AG04450 (cell line): ENCODE data around the gene ALDH3A2. TPM values are rescaled to one million over a fixed set of nuclear protein-coding genes. Genes with fewer than 3 reads are reported as not detected.

Experiments
- CTCF ChIA-PET: fragments of 300-600, 350-600 bp; formaldehyde crosslinking; extraction: SDS; loops from one replicate; lab custom pipeline; 2022; ENCODE audit warnings: antibody characterized with exemption, inconsistent platforms; lab: Charles Lee
- POLR2A ChIA-PET: fragments of 350-600 bp; formaldehyde crosslinking; extraction: SDS; loops from one replicate; lab custom pipeline; 2021; ENCODE audit warnings: antibody characterized with exemption, inconsistent platforms; lab: Yijun Ruan, JAX
- DNase-seq: peaks from one replicate; pipeline ENCODE4 v3.0.0-alpha.2; 2011; ENCODE audit warnings: low read depth, low spot score
- H3K27ac ChIP-seq: one replicate; pipeline ENCODE4 v1.5.1; 2012; ENCODE audit warnings: low read depth, low read length, control low read depth
- H3K27me3 ChIP-seq: one replicate; pipeline ENCODE4 v1.6.0; 2012; ENCODE audit warnings: low read length; ENCODE audit not compliant: control insufficient read depth, insufficient read depth
- H3K4me3 ChIP-seq: 2 replicates; pipeline ENCODE4 v1.5.1; 2011; ENCODE audit warnings: mild to moderate bottlenecking, low read depth, low read length, control low read depth
- H3K9me3 ChIP-seq: 2 replicates; pipeline ENCODE4 v1.5.1; 2012; ENCODE audit warnings: low read length; ENCODE audit not compliant: control insufficient read depth, insufficient read depth
- polyA plus RNA-seq: library from polyadenylated mRNA; depleted of rRNA; stranded (reverse); fragments of >200 nt; gene quantifications from 2 replicates; pipeline ENCODE4 v1.2.3, GENCODE V29; 2011; rRNA removed
- small RNA-seq: library from RNA; depleted of rRNA; stranded (forward); fragments of <200 nt; gene quantifications from one replicate; pipeline ENCODE3, GENCODE V24; 2012; ENCODE audit warnings: low read depth; ENCODE audit not compliant: insufficient read length
- TF ChIP-seq, protein P1 (sequence below): IDR thresholded peaks from 2 replicates; pipeline ENCODE4 v1.5.1; 2011; ENCODE audit warnings: low read depth, low read length, control low read depth, inconsistent platforms

The ALDH3A2 gene
- polyA plus RNA-seq, 1 experiment: 13.4 TPM

GRCh38 chr17:19723964-19724363 lies 75.4 kb downstream of the ALDH3A2 start:
- Histone ChIP-seq H3K4me3 (no peak overlapping the region), H3K27ac (no peak overlapping the region), H3K27me3 (peaks cover 10% of the 10 kb centered on the region), H3K9me3 (no peaks in the 10 kb centered on the region)
- no peak for DNase-seq
- TF ChIP-seq, protein P1, sequence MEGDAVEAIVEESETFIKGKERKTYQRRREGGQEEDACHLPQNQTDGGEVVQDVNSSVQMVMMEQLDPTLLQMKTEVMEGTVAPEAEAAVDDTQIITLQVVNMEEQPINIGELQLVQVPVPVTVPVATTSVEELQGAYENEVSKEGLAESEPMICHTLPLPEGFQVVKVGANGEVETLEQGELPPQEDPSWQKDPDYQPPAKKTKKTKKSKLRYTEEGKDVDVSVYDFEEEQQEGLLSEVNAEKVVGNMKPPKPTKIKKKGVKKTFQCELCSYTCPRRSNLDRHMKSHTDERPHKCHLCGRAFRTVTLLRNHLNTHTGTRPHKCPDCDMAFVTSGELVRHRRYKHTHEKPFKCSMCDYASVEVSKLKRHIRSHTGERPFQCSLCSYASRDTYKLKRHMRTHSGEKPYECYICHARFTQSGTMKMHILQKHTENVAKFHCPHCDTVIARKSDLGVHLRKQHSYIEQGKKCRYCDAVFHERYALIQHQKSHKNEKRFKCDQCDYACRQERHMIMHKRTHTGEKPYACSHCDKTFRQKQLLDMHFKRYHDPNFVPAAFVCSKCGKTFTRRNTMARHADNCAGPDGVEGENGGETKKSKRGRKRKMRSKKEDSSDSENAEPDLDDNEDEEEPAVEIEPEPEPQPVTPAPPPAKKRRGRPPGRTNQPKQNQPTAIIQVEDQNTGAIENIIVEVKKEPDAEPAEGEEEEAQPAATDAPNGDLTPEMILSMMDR: no peak
- CTCF ChIA-PET: no interaction called here
- POLR2A ChIA-PET: no interaction called here

DNA sequence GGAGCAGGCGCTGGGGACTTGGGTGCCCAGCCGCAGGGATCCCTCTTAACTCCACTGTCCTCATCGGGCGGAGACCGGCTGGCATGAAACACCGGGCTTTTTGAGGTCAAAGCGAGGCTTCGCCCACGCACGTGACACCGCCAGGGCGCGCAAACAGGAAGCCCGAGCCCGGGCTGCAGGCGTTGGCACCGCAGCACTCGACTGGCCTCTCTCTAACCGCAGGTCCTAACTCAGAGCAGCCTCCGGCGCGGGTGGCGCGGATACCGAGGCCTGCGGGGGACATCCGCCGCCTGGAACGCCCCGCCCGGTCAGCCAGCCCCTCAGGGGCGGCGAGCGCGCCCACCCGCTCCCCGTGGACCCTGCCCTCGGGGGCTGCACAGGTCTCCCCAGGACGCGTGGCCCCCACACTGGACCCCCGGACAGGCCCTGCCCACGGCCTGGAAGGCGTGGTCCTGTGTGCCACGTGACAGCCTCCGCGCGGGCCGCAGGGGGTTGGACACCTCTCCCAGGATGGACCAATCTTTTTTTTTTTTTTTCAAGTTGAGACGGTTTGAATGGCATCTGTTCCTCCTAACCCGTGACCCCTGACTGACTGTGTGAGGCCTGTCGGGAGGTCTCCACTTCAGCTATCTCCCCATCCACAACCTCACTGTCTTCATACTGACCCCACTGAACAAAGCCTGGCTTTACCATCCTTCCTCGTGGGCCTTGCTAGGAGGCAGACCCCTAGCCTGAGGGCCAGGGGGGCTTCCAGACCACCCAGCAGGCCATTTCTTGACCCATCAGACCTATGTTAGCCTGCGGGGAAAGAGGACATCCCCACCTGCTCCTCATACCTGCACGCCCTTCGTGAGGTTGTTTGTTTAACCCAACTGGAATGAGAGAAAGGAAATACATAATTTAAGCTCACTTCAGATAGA lies 76.2 kb downstream of the ALDH3A2 start:
- H3K27me3 ChIP-seq: peaks cover 6% of the 10 kb centered on the region
- TF ChIP-seq, protein P1: no peak
- ChIA-PET CTCF (no interaction called here), POLR2A (no interaction called here)
- H3K9me3 ChIP-seq: no peaks in the 10 kb centered on the region
- no peak overlapping the region; the same call in 1 of the 2 replicates for H3K4me3 ChIP-seq
- no peak overlapping the region for H3K27ac ChIP-seq
- no peak for DNase-seq

- CTCF ChIA-PET: no interaction called here
- no peak overlapping the region for H3K4me3 ChIP-seq
- POLR2A ChIA-PET: no interaction called here
These were observed 76.9 kb downstream of the ALDH3A2 start for GRCh38 chr17:19725486-19725885.

DNA sequence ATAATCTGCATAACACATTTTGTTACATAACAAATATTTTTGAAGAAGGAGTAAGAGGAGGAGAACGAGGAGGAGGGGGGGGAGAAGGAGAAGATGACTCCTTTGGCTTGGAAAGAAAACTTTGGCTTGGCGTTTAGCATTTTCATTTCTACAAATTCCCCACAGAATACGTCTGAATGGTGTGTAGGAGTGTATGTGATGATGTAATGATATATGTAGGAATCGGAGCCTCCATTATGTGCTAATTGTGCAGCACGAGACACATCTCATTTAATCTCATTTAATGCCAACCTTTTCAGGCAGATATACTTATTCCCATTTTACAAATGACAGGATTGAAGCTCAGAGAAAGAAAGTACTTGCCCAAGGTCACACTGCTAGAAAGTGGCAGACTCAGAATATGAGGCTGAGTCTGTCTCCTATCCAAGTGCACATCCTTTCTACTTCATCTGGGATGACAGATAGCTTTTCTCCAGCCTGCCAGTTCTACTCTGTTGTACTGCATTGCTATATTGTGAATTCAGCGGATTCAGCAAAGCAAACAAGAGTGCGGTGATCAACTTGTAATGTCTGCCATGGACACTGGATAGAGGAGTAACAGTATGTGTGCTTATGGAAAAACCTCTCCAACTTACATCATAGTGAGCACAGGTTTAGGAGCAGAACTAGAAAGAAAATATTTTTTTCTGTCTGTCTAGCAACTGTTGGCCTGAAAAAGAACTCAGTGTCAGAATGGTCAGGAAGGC lies 78.3 kb downstream of the ALDH3A2 start:
- Histone ChIP-seq H3K9me3 (no peaks in the 10 kb centered on the region), H3K27me3 (peaks cover 8% of the 10 kb centered on the region), H3K4me3 (no peak overlapping the region), H3K27ac (peak overlapping the region; percentile 77)
- CTCF ChIA-PET: interaction anchor here (1.6 to 2.9 kb wide), 2 partner anchors 18 to 36 kb away, joined by 5 to 22 read pairs; no protein-coding TSS in a partner anchor
- TF ChIP-seq, protein P1: no peak
- POLR2A ChIA-PET: interaction anchor here (1.8 kb wide), 1 partner anchor 78 kb away, joined by 7 read pairs; the partner anchor contains the start of gene ALDH3A2
- no peak for DNase-seq

More at GRCh38 chr17:19725486-19725885, 76.9 kb downstream of the ALDH3A2 start:
- no peak for DNase-seq
- H3K27me3 ChIP-seq: peaks cover 6% of the 10 kb centered on the region
- TF ChIP-seq, protein P1: no peak
- no peak overlapping the region for H3K27ac ChIP-seq
- no peaks in the 10 kb centered on the region for H3K9me3 ChIP-seq

Small RNA genes lying within 50 kb of the gene (small RNA-seq; reads per million reads assigned to genes)
- gene NMTRQ-TTG12-1 (not detected), gene RF00322 (not detected)

Other genes starting within 250 kb of the ALDH3A2 start
- gene RNF112, start 237.5 kb upstream of the ALDH3A2 start, polyA plus RNA-seq: 3.3 and 4.5 TPM in 2 replicates
- 0.06 TPM in 1 of 2 replicates, not detected in the other for gene SLC47A1, start 114.9 kb upstream of the ALDH3A2 start, polyA plus RNA-seq
- not detected in 2 replicates for gene SLC47A2, start 67.8 kb downstream of the ALDH3A2 start, polyA plus RNA-seq
- gene ALDH3A1, start 99.5 kb downstream of the ALDH3A2 start, polyA plus RNA-seq: 0.14 and 1.7 TPM in 2 replicates
- gene ULK2, start 219.2 kb downstream of the ALDH3A2 start, polyA plus RNA-seq: 33.0 and 33.9 TPM in 2 replicates